Testis (tissue), 2 donors: ENCODE measurements around the gene SEC14L5.

Experiments used
- CTCF ChIP-seq, 3 experiments: fragments of 450-650 bp in 2 of 3; fragments of 200-600 bp in 1 of 3; sonication (generic) in 1 of 3; IDR thresholded peaks; one replicate each; pipeline ENCODE4 v1.5.1; 2016 to 2019; ENCODE audit warnings: antibody characterized with exemption in 3 of 3, mild to moderate bottlenecking in 2 of 3, moderate library complexity in 1 of 3
- POLR2A ChIP-seq: fragments of 450-650 bp; IDR thresholded peaks from one replicate; pipeline ENCODE4 v1.6.1; 2017; ENCODE audit warnings: antibody characterized with exemption, mild to moderate bottlenecking, moderate library complexity

GRCh38 chr16:4924593-4925292 lies 33.4 kb upstream of the SEC14L5 start:
- TF ChIP-seq POLR2A (no peak), CTCF (IDR thresholded peaks at IDR 0.05) (no peak)
